Lung (tissue), 12 donors: ENCODE results near the gene AQP12B. TPM values are rescaled to one million over a fixed set of nuclear protein-coding genes. Genes with fewer than 3 reads are reported as not detected.

Experiments
- ATAC-seq: fragments of 200-7000 bp; cut with Tn5 transposase; one replicate; pipeline ENCODE4 v1.9.1; 2020; ENCODE audit warnings: moderate number of reproducible peaks; ENCODE audit not compliant: insufficient read depth, low FRiP score
- DNase-seq, 3 donors: peaks; one replicate each; pipeline ENCODE4 v3.0.0-alpha.2; 2013 to 2017
- H3K27ac ChIP-seq, 2 donors: one replicate each; pipeline ENCODE4 v1.5.1; 2013; ENCODE audit warnings: mild to moderate bottlenecking in 2 of 2, moderate library complexity in 2 of 2, control low read depth in 1 of 2, inconsistent platforms in 1 of 2, low read depth in 1 of 2, low read length in 1 of 2
- H3K27me3 ChIP-seq, 3 donors: one replicate each; pipeline ENCODE4 v1.5.1; 2013; ENCODE audit warnings: low read length in 2 of 3; ENCODE audit not compliant: control insufficient read depth in 3 of 3, insufficient read depth in 3 of 3
- H3K36me3 ChIP-seq, 4 donors: one replicate each; pipeline ENCODE4 v1.5.1; 2013; ENCODE audit warnings: low read length in 4 of 4, mild to moderate bottlenecking in 1 of 4, moderate library complexity in 1 of 4; ENCODE audit not compliant: control insufficient read depth in 4 of 4, insufficient read depth in 4 of 4
- H3K4me1 ChIP-seq, 5 donors: one replicate each; pipeline ENCODE4 v1.5.1; 2013; ENCODE audit warnings: low read length in 5 of 5, mild to moderate bottlenecking in 2 of 5, moderate library complexity in 1 of 5; ENCODE audit not compliant: control insufficient read depth in 5 of 5, insufficient read depth in 5 of 5
- H3K4me3 ChIP-seq: one replicate; pipeline ENCODE4 v1.5.1; 2013; ENCODE audit warnings: mild to moderate bottlenecking, control low read depth, moderate library complexity
- H3K9ac ChIP-seq, 2 donors: one replicate each; pipeline ENCODE4 v1.5.1; 2013; ENCODE audit warnings: low read length in 2 of 2, control low read depth in 1 of 2; ENCODE audit not compliant: insufficient read depth in 1 of 2
- H3K9me3 ChIP-seq, 4 donors: one replicate each; pipeline ENCODE4 v1.5.1; 2013; ENCODE audit warnings: low read length in 3 of 4, mild to moderate bottlenecking in 1 of 4, moderate library complexity in 1 of 4; ENCODE audit not compliant: control insufficient read depth in 4 of 4, insufficient read depth in 3 of 4
- CTCF ChIP-seq: IDR thresholded peaks from 2 replicates; pipeline ENCODE4 v1.5.1; 2012; ENCODE audit warnings: mild to moderate bottlenecking; ENCODE audit errors: control extremely low read depth, extremely low read depth
- WGBS, 2 donors: extraction: QIAGEN DNeasy Blood & Tissue Kit; methylation state at CpG; one replicate each; pipeline ENCODE4 v1.1.7; 2013; 5-methylcytosine and 5-hydroxymethylcytosine counted together
- polyA plus RNA-seq, 2 donors: library from polyadenylated mRNA; stranded (reverse); fragments of 200-250 nt; gene quantifications; one replicate each; pipeline ENCODE4 v1.2.1, GENCODE V29; 2013
- total RNA-seq, 2 donors: library from RNA; depleted of rRNA in 1 of 2; stranded (reverse); fragments of >200 nt in 1 of 2; gene quantifications; one replicate each; pipeline ENCODE4 v1.2.1, GENCODE V29; 2014 to 2021
- donor health status: control.
- donor health status: control.
- donor health status: Bipolar disorder and iron deficiency.
- donor health status: healthy.
- donor health status: DM: yes; HTN: yes; CAD: no.

The AQP12B gene
- total and polyA plus RNA-seq, 4 donors = 0.15 TPM; not detected in 3

- no peak overlapping the region for H3K27ac ChIP-seq
- no peak for DNase-seq
- no peaks in the 10 kb centered on the region for H3K36me3 ChIP-seq
- no peak for ATAC-seq
- H3K9ac ChIP-seq = no peak overlapping the region
- no peaks in the 10 kb centered on the region for H3K27me3 ChIP-seq
- TF ChIP-seq CTCF = no peak
- WGBS, 2 donors = 93 to 97% methylated on average over 11 of the region's 11 CpGs
- H3K9me3 ChIP-seq = peaks cover 0 to 12% (median 2%) of the 10 kb centered on the region in 4 donors
- no peak overlapping the region for H3K4me3 ChIP-seq
- peaks cover 0 to 10% (median 0%) of the 10 kb centered on the region in 5 donors for H3K4me1 ChIP-seq
These were observed 51.0 kb downstream of the AQP12B start for GRCh38 chr2:240631548-240632305.

- no peak for TF ChIP-seq CTCF
- Histone ChIP-seq H3K36me3 (no peaks in the 10 kb centered on the region), H3K9ac (no peak overlapping the region), H3K27ac (no peak overlapping the region), H3K4me3 (no peak overlapping the region), H3K4me1 (peaks cover 0 to 15% (median 0%) of the 10 kb centered on the region in 5 donors), H3K27me3 (no peaks in the 10 kb centered on the region), H3K9me3 (peaks cover 0 to 12% (median 2%) of the 10 kb centered on the region in 4 donors)
- no peak for ATAC-seq
- 92 to 95% methylated on average over 21 of the region's 21 CpGs for WGBS, 2 donors
- DNase-seq = no peak
These were observed 51.7 kb downstream of the AQP12B start for GRCh38 chr2:240630771-240631547.

GRCh38 chr2:240629968-240630770 is 52.5 kb downstream of the AQP12B start:
- Histone ChIP-seq H3K9ac (no peak overlapping the region), H3K9me3 (peaks cover 0 to 8% (median 2%) of the 10 kb centered on the region in 4 donors), H3K4me3 (no peak overlapping the region), H3K27me3 (no peaks in the 10 kb centered on the region), H3K36me3 (no peaks in the 10 kb centered on the region), H3K27ac (no peak overlapping the region), H3K4me1 (peaks cover 0 to 15% (median 0%) of the 10 kb centered on the region in 5 donors)
- WGBS, 2 donors = 94% methylated on average over 50 of the region's 50 CpGs
- DNase-seq (no peak), ATAC-seq (no peak)
- no peak for TF ChIP-seq CTCF
